ENCODE measurements around the gene MAP3K21. TPM values are rescaled to one million over a fixed set of nuclear protein-coding genes. Genes with fewer than 3 reads are reported as not detected.

The MAP3K21 gene
- total and polyA plus RNA-seq, 2 of the 8 experiments (the other 6 are each of a cell fraction or from before 2014, with no cell fraction given), result 21.2 to 21.8 TPM

- Histone ChIP-seq H3K4me2 (ENCODE audit: insufficient read depth in 1 of 2, low read depth in 2 of 2, low read length in 2 of 2) (no peak overlapping the region), H3K27ac (ENCODE audit: low read depth, low read length) (no peak overlapping the region), H2BK15ac (ENCODE audit: low read length) (no peak overlapping the region), H2AK5ac (ENCODE audit: low read depth, low read length) (no peak overlapping the region), H3K36me3 (ENCODE audit: control insufficient read depth in 2 of 4, insufficient read depth in 4 of 4, low read length in 3 of 4) (peaks cover 0 to 17% (median 5%) of the 10 kb centered on the region in 4 experiments; a peak in 4 of 8 replicates), H2BK5ac (ENCODE audit: low read depth, low read length) (no peak overlapping the region), H4K8ac (ENCODE audit: extremely low read depth, insufficient read depth, low read length) (no peak overlapping the region), H2BK12ac (ENCODE audit: low read depth, low read length) (no peak overlapping the region), H4K5ac (ENCODE audit: insufficient read length, low read depth, low read length) (no peak overlapping the region), H3K79me1 (ENCODE audit: low read depth, low read length) (no peaks in the 10 kb centered on the region), H4K91ac (replicated peaks; ENCODE audit: insufficient read length, low read length) (no peak overlapping the region), H2AFZ (ENCODE audit: low read length) (no peak overlapping the region), H3K4ac (replicated peaks; ENCODE audit: insufficient read length, low read depth, low read length) (no peak overlapping the region), H3K9me3 (ENCODE audit: insufficient read depth in 2 of 2, low read depth in 1 of 2, low read length in 1 of 2) (no peaks in the 10 kb centered on the region), H4K20me1 (replicated peaks in 1 of 2; ENCODE audit: control insufficient read depth in 1 of 2, insufficient read depth in 2 of 2, low read length in 2 of 2) (no peaks in the 10 kb centered on the region), H3K56ac (replicated peaks; ENCODE audit: insufficient read length, low read depth, low read length) (no peak overlapping the region), H2BK20ac (ENCODE audit: low read length) (no peak overlapping the region), H3K9ac (replicated peaks in 1 of 4; ENCODE audit: extremely low read depth in 1 of 4, low read depth in 3 of 4, low read length in 3 of 4) (no peak overlapping the region), H3K23ac (ENCODE audit: insufficient read length) (no peak overlapping the region), H3K23me2 (ENCODE audit: low read depth, low read length) (no peaks in the 10 kb centered on the region; the same call in 1 of the 2 replicates), H3K79me2 (ENCODE audit: control insufficient read depth in 1 of 2, insufficient read depth in 2 of 2, low read length in 2 of 2) (no peaks in the 10 kb centered on the region), H2BK120ac (replicated peaks; ENCODE audit: low read depth, low read length) (no peak overlapping the region), H3K18ac (ENCODE audit: extremely low read depth, low read length) (no peak overlapping the region), H3K14ac (ENCODE audit: insufficient read length) (no peak overlapping the region), H3K4me1 (replicated peaks in 1 of 4; ENCODE audit: control insufficient read depth in 3 of 4, insufficient read depth in 4 of 4, low read length in 3 of 4) (0 out of 7 replicates have a peak, but pooled peaks cover 0 to 3% (median 0%) of the 10 kb centered on the region in 4 experiments), H3K4me3 (ENCODE audit: extremely low read depth in 1 of 4, insufficient read depth in 2 of 4, low read depth in 3 of 4, low read length in 4 of 4) (no peak overlapping the region), H3K27me3 (replicated peaks in 1 of 4; ENCODE audit: control insufficient read depth in 3 of 4, extremely low read depth in 1 of 4, insufficient read depth in 3 of 4, low read length in 3 of 4) (no peaks in the 10 kb centered on the region)
- 84% methylated on average over 5 of the region's 5 CpGs; no CpG with 5 or more reads in 1 of the 2 experiments for WGBS, 2 experiments (ENCODE audit: extremely low coverage in 1 of 2, insufficient coverage in 1 of 2, insufficient read length in 1 of 2, insufficient replicate concordance in 2 of 2, low coverage in 1 of 2, low lambda C conversion rate in 2 of 2, missing lambda C conversion rate in 1 of 2)
- no peak for FAIRE-seq
- POLR2A ChIA-PET (ENCODE audit: partially characterized antibody), result interaction anchor here (0.7 kb wide), 1 partner anchor 10 kb away, joined by 3 read pairs; no protein-coding TSS in a partner anchor
- no peak for DNase-seq (ENCODE audit: low read depth in 1 of 2, low spot score in 2 of 2)
- CTCF ChIA-PET (ENCODE audit: partially characterized antibody), result interaction anchor here (0.7 to 3.1 kb wide), 8 partner anchors 8 to 714 kb away, joined by 3 to 13 read pairs (median 4); no protein-coding TSS in a partner anchor
- peak in 2 of 3 experiments; percentile 0 to 20; a peak in 2 of 4 replicates for TF ChIP-seq CTCF (IDR thresholded peaks at IDR 0.05; ENCODE audit: control extremely low read depth in 1 of 3, insufficient read depth in 1 of 3, low read depth in 1 of 3, low read length in 3 of 3)
- no peak for TF ChIP-seq ATF2 (IDR thresholded peaks at IDR 0.05; ENCODE audit: low read length)
Measured at GRCh38 chr1:233376382-233377110, 49.0 kb downstream of the MAP3K21 start.

Measured in H1 (cell line).